Measurements from ENCODE around the gene BBS9. TPM values are rescaled to one million over a fixed set of nuclear protein-coding genes. Genes with fewer than 3 reads are reported as not detected.

BBS9 gene
- total and polyA plus RNA-seq, 2 of the 4 experiments (the other 2 are of a cell fraction) = 7.9 to 9.5 TPM

DNA sequence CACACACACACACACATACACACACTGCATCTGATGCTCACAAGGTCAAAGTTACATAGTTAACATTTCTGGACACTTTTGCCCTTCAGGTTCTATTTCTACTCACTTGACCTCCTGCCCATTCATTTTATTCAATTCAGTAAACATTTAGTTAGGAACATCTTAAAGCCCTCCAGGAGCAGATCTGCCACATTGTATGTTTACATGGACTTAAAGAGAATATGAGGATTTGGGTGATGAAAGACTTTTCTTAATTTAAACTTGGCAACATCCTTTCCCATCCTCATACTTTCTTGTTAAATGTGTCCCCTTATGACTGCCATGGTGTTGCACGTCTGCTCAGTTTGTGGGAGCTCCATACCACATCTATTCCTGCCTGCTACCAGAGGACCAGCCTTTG is 453.2 kb downstream of the BBS9 start:
- no peak overlapping the region for H2BK120ac ChIP-seq (ENCODE audit: low read depth, low read length)
- H3K27ac ChIP-seq (ENCODE audit: insufficient read depth, low read length) = peak overlapping the region; percentile 38; the same call in 1 of the 2 replicates
- H2AFZ ChIP-seq (replicated peaks; ENCODE audit: low read length, poor library complexity) = no peak overlapping the region
- no peak overlapping the region; the same call in 1 of the 2 replicates for H3K4me2 ChIP-seq (ENCODE audit: low read depth, low read length)
- H3K4me3 ChIP-seq (ENCODE audit: insufficient read depth, low read depth, low read length) = no peak overlapping the region
- CTCF ChIA-PET = no interaction called here
- H4K5ac ChIP-seq (ENCODE audit: low read depth, low read length) = peak overlapping the region; percentile 39; the same call in 1 of the 2 replicates
- no peak overlapping the region for H3K9ac ChIP-seq (ENCODE audit: low read depth, low read length)
- no peak overlapping the region for H3K56ac ChIP-seq (ENCODE audit: extremely low read depth, insufficient read depth, low read length)
- ATAC-seq (ENCODE audit: low read depth) (no peak), DNase-seq (no peak)
- intact Hi-C loops (cut with micrococcal nuclease) (no loop called here), in situ Hi-C loops (cut with MboI; ENCODE audit: low sequenced_read_pairs) (no loop called here), dilution Hi-C loops (cut with HindIII; ENCODE audit: low sequenced_read_pairs, unreplicated experiment) (no loop called here)
- no peaks in the 10 kb centered on the region; a peak in 1 of 4 replicates for H3K79me1 ChIP-seq (ENCODE audit: low read depth in 1 of 2, low read length in 2 of 2)
- H4K8ac ChIP-seq (ENCODE audit: low read depth in 2 of 2, low read length in 2 of 2) = no peak overlapping the region
- no peak overlapping the region for H3K4ac ChIP-seq (ENCODE audit: low read depth, low read length)
- TF ChIP-seq, protein P1, sequence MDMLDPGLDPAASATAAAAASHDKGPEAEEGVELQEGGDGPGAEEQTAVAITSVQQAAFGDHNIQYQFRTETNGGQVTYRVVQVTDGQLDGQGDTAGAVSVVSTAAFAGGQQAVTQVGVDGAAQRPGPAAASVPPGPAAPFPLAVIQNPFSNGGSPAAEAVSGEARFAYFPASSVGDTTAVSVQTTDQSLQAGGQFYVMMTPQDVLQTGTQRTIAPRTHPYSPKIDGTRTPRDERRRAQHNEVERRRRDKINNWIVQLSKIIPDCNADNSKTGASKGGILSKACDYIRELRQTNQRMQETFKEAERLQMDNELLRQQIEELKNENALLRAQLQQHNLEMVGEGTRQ (IDR thresholded peaks at IDR 0.05; ENCODE audit: low read depth, low read length) = no peak
- TF ChIP-seq CHD1 (IDR thresholded peaks at IDR 0.05; ENCODE audit: low read depth, low read length) (no peak), SMC3 (IDR thresholded peaks at IDR 0.05; ENCODE audit: low read depth, low read length) (no peak), NFE2L2 (IDR thresholded peaks at IDR 0.05; ENCODE audit: low read depth, low read length) (no peak), POLR2A (IDR thresholded peaks at IDR 0.05; ENCODE audit: low read depth, low read length) (no peak), MAFK (IDR thresholded peaks at IDR 0.05; ENCODE audit: low read depth, low read length) (no peak), CEBPB (IDR thresholded peaks at IDR 0.05; ENCODE audit: low read depth, low read length) (no peak), MAZ (IDR thresholded peaks at IDR 0.05; ENCODE audit: borderline replicate concordance, low read depth, low read length) (no peak), MXI1 (IDR thresholded peaks at IDR 0.05; ENCODE audit: borderline replicate concordance, low read depth, low read length) (no peak), RFX5 (IDR thresholded peaks at IDR 0.05; ENCODE audit: low read depth, low read length) (no peak), RCOR1 (IDR thresholded peaks at IDR 0.05; ENCODE audit: insufficient replicate concordance, low read length) (no peak), RAD21 (IDR thresholded peaks at IDR 0.05; ENCODE audit: low read length) (no peak), FOS (IDR thresholded peaks at IDR 0.05; ENCODE audit: low read depth, low read length) (no peak), BHLHE40 (IDR thresholded peaks at IDR 0.05; ENCODE audit: low read depth, low read length) (no peak)
- TF ChIP-seq, protein P2, sequence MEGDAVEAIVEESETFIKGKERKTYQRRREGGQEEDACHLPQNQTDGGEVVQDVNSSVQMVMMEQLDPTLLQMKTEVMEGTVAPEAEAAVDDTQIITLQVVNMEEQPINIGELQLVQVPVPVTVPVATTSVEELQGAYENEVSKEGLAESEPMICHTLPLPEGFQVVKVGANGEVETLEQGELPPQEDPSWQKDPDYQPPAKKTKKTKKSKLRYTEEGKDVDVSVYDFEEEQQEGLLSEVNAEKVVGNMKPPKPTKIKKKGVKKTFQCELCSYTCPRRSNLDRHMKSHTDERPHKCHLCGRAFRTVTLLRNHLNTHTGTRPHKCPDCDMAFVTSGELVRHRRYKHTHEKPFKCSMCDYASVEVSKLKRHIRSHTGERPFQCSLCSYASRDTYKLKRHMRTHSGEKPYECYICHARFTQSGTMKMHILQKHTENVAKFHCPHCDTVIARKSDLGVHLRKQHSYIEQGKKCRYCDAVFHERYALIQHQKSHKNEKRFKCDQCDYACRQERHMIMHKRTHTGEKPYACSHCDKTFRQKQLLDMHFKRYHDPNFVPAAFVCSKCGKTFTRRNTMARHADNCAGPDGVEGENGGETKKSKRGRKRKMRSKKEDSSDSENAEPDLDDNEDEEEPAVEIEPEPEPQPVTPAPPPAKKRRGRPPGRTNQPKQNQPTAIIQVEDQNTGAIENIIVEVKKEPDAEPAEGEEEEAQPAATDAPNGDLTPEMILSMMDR (conservative IDR thresholded peaks at IDR 0.05; ENCODE audit: low read depth, low read length) = no peak
- TF ChIP-seq, protein P3, sequence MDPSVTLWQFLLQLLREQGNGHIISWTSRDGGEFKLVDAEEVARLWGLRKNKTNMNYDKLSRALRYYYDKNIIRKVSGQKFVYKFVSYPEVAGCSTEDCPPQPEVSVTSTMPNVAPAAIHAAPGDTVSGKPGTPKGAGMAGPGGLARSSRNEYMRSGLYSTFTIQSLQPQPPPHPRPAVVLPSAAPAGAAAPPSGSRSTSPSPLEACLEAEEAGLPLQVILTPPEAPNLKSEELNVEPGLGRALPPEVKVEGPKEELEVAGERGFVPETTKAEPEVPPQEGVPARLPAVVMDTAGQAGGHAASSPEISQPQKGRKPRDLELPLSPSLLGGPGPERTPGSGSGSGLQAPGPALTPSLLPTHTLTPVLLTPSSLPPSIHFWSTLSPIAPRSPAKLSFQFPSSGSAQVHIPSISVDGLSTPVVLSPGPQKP (IDR thresholded peaks at IDR 0.05; ENCODE audit: borderline replicate concordance, low read depth, low read length) = no peak
- peak overlapping the region; percentile 76; the same call in 1 of the 2 replicates for H3K18ac ChIP-seq (ENCODE audit: low read depth, low read length)
- no peaks in the 10 kb centered on the region for H3K9me3 ChIP-seq (ENCODE audit: control insufficient read depth, insufficient read depth, low read length)
- no peaks in the 10 kb centered on the region for H3K27me3 ChIP-seq (ENCODE audit: control insufficient read depth, insufficient read depth, low read length)
- no TSS peak for BruUV-seq (replicated peaks)
- no peak overlapping the region for H2AK9ac ChIP-seq (replicated peaks; ENCODE audit: low read depth, low read length, poor library complexity)
- no peak overlapping the region for H4K91ac ChIP-seq (ENCODE audit: insufficient read depth, low read depth, low read length)
- no peaks in the 10 kb centered on the region for H3K9me1 ChIP-seq (ENCODE audit: insufficient read depth, low read length)
- no CpG with 5 or more reads among the region's 1 CpG for WGBS, 2 experiments (ENCODE audit: extremely low coverage in 2 of 2, insufficient read length in 1 of 2)
- no peak overlapping the region for H2BK20ac ChIP-seq (ENCODE audit: low read depth, low read length)
- H2BK5ac ChIP-seq (ENCODE audit: low read depth, low read length, poor library complexity, severe bottlenecking) = no peak overlapping the region
- H2BK15ac ChIP-seq (ENCODE audit: low read depth, low read length) = no peak overlapping the region
- no peak overlapping the region for H2AK5ac ChIP-seq (ENCODE audit: low read depth, low read length)
- POLR2A ChIA-PET (ENCODE audit: unreplicated experiment) = no interaction called here
- H3K23ac ChIP-seq (ENCODE audit: low read depth, low read length) = no peak overlapping the region
- H4K20me1 ChIP-seq (ENCODE audit: insufficient read depth, low read length) = no peaks in the 10 kb centered on the region
- H3K4me1 ChIP-seq (ENCODE audit: control insufficient read depth, insufficient read depth, low read length) = peaks cover 17% of the 10 kb centered on the region
- H3K36me3 ChIP-seq (ENCODE audit: control insufficient read depth, insufficient read depth, low read length) = no peaks in the 10 kb centered on the region
- no peak overlapping the region for H3K14ac ChIP-seq (replicated peaks; ENCODE audit: low read depth, low read length)
